Measurements from ENCODE around the gene CPSF3.

DNA sequence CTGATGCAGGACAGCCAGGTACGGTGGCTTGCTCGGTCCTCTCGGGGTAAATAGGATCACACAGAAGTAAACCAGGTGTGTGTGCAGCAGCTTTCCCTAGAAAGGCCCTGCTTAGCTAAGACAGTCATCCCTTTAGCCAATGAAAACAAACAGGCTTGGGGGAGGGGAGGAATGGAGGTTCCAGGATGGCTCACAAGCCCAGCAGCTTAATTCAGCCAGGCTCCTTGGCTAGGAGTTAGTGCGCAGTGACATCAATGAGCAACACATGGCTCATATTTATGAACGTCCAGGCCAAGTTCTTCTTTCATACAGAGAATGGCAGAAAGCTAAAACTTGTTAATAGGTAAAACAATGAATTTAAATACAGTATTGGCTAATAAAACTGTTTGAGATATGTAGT lies 61.1 kb downstream of the CPSF3 start:
- no peak for TF ChIP-seq ZNF311 (tag by site-specific recombination; IDR thresholded peaks at IDR 0.05; ENCODE audit: borderline replicate concordance)
- TF ChIP-seq, protein P1, sequence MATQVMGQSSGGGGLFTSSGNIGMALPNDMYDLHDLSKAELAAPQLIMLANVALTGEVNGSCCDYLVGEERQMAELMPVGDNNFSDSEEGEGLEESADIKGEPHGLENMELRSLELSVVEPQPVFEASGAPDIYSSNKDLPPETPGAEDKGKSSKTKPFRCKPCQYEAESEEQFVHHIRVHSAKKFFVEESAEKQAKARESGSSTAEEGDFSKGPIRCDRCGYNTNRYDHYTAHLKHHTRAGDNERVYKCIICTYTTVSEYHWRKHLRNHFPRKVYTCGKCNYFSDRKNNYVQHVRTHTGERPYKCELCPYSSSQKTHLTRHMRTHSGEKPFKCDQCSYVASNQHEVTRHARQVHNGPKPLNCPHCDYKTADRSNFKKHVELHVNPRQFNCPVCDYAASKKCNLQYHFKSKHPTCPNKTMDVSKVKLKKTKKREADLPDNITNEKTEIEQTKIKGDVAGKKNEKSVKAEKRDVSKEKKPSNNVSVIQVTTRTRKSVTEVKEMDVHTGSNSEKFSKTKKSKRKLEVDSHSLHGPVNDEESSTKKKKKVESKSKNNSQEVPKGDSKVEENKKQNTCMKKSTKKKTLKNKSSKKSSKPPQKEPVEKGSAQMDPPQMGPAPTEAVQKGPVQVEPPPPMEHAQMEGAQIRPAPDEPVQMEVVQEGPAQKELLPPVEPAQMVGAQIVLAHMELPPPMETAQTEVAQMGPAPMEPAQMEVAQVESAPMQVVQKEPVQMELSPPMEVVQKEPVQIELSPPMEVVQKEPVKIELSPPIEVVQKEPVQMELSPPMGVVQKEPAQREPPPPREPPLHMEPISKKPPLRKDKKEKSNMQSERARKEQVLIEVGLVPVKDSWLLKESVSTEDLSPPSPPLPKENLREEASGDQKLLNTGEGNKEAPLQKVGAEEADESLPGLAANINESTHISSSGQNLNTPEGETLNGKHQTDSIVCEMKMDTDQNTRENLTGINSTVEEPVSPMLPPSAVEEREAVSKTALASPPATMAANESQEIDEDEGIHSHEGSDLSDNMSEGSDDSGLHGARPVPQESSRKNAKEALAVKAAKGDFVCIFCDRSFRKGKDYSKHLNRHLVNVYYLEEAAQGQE (tag by site-specific recombination; IDR thresholded peaks at IDR 0.05): no peak
